Activated T-cell treated with anti-CD3 and anti-CD28 coated beads, Interleukin-2, amount 50 U/mL, for 72 hours (primary cell): ENCODE results near the gene MS4A18. TPM values are rescaled to one million over a fixed set of nuclear protein-coding genes. Genes with fewer than 3 reads are reported as not detected.

ENCODE experiments used
- ATAC-seq, 2 donors: fragments of 150-1000 bp; cut with Tn5 transposase; replicated peaks in 1 of 2; 2 replicates each; pipeline ENCODE4 v1.10.0; 2021; ENCODE audit warnings: moderate library complexity in 2 of 2, mild to moderate bottlenecking in 1 of 2
- DNase-seq, 2 donors: peaks; one replicate each; pipeline ENCODE4 v3.0.0; 2021 to 2022; ENCODE audit warnings: mixed read lengths in 1 of 2
- H3K27ac Mint-ChIP-seq: one replicate; pipeline ENCODE4 v1.8.0; 2022; ENCODE audit warnings: mild to moderate bottlenecking, moderate library complexity, mixed read lengths
- H3K27me3 Mint-ChIP-seq: one replicate; pipeline ENCODE4 v1.8.0; 2022; ENCODE audit warnings: low read depth, mixed read lengths
- H3K36me3 Mint-ChIP-seq, 2 donors: one replicate each; pipeline ENCODE4 v1.8.0; 2022; ENCODE audit warnings: mixed read lengths in 2 of 2, mild to moderate bottlenecking in 1 of 2; ENCODE audit not compliant: insufficient read depth in 2 of 2
- H3K4me1 Mint-ChIP-seq: one replicate; pipeline ENCODE4 v1.8.0; 2022; ENCODE audit warnings: low read depth, mixed read lengths
- H3K4me3 Mint-ChIP-seq, 2 donors: one replicate each; pipeline ENCODE4 v1.8.0; 2022; ENCODE audit warnings: mild to moderate bottlenecking in 2 of 2, mixed read lengths in 2 of 2, moderate library complexity in 2 of 2
- H3K9me3 Mint-ChIP-seq, 2 donors: one replicate each; pipeline ENCODE4 v1.8.0; 2022; ENCODE audit warnings: mixed read lengths in 2 of 2
- total RNA-seq, 2 donors: library from RNA; stranded (reverse); gene quantifications; one replicate each; pipeline ENCODE4 v1.2.3, GENCODE V29; 2022

Gene MS4A18
- total RNA-seq, 2 donors from 2014 or later, result not detected

DNA sequence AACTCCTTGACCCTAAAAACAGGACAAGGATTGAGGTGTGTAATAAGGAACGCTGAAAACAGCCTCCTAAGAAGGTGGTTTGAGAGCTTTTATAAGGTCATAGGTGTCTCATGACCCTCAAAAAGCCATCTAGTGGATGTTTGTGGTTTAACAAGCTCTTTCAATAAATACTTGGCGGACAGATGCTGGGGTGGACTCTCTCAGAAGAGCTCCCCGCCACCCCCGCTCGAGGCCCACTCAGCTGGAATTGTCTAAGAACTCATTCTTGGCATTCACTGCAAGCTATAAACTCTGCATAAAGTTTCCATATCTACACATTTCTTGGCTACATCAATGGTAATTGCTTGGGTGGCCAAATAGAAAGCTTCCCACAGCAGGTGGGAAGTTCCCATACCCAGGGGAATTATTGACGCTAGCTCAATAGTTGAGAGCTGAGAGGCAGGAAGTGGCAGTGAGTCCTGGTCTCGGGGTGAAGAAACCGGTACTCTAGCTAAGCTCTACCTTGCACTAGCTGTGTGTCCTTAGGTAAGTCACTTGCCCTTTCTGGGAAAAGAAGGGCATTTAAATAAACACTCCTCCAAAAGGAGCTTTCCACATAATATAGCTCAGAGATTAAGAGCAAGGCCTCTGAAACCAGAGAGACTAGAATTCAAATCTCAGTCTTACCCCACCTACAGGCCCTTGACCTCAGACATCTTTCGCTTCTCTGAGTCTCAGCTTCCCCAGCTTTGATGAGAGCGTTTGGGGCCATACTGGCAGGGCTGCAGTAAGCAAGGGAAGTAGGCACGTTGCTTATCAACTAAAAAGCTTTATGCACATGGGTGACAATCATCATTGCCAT, 38.6 kb downstream of the MS4A18 start:
- peak; percentile 37 to 50 for ATAC-seq
- H3K27ac Mint-ChIP-seq, result no peak overlapping the region
- no peaks in the 10 kb centered on the region for H3K36me3 Mint-ChIP-seq
- H3K9me3 Mint-ChIP-seq, result no peaks in the 10 kb centered on the region
- DNase-seq, result no peak
- peaks cover 13% of the 10 kb centered on the region for H3K4me1 Mint-ChIP-seq
- peaks cover 40% of the 10 kb centered on the region for H3K27me3 Mint-ChIP-seq
- no peak overlapping the region for H3K4me3 Mint-ChIP-seq

DNA sequence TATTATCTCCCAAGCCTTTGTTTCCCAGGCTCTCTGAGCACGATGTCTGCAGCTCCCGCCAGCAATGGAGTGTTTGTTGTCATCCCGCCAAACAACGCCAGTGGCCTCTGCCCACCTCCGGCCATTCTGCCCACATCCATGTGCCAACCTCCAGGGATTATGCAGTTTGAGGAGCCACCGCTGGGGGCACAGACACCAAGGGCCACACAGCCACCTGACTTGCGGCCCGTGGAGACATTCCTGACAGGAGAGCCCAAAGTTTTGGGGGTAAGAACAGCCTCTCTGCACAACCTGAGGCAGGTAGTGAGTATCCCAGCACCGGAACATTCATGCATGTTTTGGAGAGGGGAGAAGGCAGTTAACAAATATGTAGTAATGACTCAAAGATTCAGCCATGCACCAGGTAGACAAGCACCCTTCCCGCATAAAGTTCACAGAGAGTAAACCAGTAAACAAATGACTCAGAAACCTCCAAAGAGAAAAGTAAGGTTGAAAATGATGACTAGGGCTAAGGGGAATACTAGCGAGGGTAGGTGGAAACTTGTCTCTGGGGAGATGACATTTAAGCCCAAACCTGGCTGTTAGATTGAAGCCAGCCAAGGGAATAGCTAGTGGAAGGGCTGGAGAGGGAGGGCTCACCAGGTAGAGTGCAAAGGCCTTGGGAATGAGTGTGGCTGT, 39.3 kb downstream of the MS4A18 start:
- ATAC-seq (peak; percentile 29 to 44), DNase-seq (no peak)
- peaks cover 36% of the 10 kb centered on the region for H3K27me3 Mint-ChIP-seq
- H3K27ac Mint-ChIP-seq, result no peak overlapping the region
- H3K4me3 Mint-ChIP-seq, result no peak overlapping the region
- no peaks in the 10 kb centered on the region for H3K9me3 Mint-ChIP-seq
- no peaks in the 10 kb centered on the region for H3K36me3 Mint-ChIP-seq
- H3K4me1 Mint-ChIP-seq, result peaks cover 13% of the 10 kb centered on the region

DNA sequence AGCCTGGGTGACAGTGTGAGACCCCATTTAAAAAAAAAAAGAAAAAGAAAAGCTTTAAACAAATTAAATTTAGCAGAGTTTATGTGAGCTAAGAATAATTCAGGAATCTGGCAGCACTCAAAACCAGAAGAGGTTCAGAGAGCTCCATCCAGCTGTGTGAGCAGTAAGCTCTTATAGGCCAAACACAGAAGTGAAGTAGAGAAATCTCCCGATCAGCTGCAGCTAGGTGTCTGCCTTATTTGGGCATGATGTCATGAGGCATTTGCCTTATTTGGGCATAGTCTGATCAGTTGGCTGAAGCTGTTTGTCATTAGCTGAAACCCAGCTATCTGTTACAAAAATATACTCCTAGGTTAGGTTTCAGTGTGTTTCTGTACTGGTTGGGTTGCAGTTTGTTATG, 40.4 kb downstream of the MS4A18 start:
- H3K27ac Mint-ChIP-seq, result no peak overlapping the region
- DNase-seq (no peak), ATAC-seq (no peak)
- no peaks in the 10 kb centered on the region for H3K36me3 Mint-ChIP-seq
- H3K4me3 Mint-ChIP-seq, result no peak overlapping the region
- H3K4me1 Mint-ChIP-seq, result peaks cover 13% of the 10 kb centered on the region
- peaks cover 27% of the 10 kb centered on the region for H3K27me3 Mint-ChIP-seq
- H3K9me3 Mint-ChIP-seq, result no peaks in the 10 kb centered on the region

DNA sequence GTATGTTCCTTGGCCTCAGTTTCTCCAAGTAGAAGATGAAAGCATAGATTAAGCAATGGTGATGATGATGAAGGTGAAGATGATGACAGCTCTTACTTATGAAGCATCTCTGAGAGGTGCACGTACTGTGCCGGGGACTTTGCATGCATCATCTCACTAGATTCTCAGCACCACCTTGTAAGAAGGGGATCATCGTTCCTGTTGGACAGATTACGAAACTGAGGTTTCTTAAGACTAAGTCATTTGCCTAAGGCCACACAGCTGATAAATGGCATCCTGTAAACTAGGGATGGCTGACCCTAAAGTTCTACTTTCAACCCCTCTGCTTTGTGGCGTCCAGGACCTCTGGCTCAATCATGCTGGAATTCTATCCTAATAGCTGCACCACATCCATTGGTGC, 40.8 kb downstream of the MS4A18 start:
- H3K4me3 Mint-ChIP-seq, result no peak overlapping the region
- ATAC-seq (no peak), DNase-seq (no peak)
- no peaks in the 10 kb centered on the region for H3K36me3 Mint-ChIP-seq
- H3K27me3 Mint-ChIP-seq, result peaks cover 23% of the 10 kb centered on the region
- H3K4me1 Mint-ChIP-seq, result peaks cover 13% of the 10 kb centered on the region
- no peak overlapping the region for H3K27ac Mint-ChIP-seq
- H3K9me3 Mint-ChIP-seq, result no peaks in the 10 kb centered on the region

DNA sequence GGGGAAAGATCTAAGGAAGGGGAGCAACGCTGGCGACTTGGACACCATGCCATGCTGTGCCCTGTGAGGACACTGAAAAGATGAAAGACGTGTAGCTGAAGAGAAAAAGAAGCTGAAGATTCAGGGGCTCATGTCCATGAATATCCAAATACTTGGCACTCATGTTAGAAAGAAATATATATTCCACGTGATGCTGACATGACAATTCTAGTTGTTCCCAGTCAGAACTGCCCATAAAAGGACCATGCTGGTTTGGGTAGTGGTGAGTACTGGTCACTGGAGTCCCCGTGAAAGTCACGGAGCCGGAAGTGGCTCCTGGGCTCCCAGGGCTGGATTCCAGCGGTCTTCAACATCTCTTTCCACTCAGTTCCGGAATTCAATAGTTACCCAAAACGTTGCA, 42.0 kb downstream of the MS4A18 start:
- DNase-seq (no peak), ATAC-seq (no peak)
- H3K9me3 Mint-ChIP-seq, result no peaks in the 10 kb centered on the region
- H3K27me3 Mint-ChIP-seq, result peaks cover 18% of the 10 kb centered on the region
- no peaks in the 10 kb centered on the region for H3K36me3 Mint-ChIP-seq
- H3K27ac Mint-ChIP-seq, result no peak overlapping the region
- H3K4me1 Mint-ChIP-seq, result peaks cover 13% of the 10 kb centered on the region
- H3K4me3 Mint-ChIP-seq, result no peak overlapping the region

DNA sequence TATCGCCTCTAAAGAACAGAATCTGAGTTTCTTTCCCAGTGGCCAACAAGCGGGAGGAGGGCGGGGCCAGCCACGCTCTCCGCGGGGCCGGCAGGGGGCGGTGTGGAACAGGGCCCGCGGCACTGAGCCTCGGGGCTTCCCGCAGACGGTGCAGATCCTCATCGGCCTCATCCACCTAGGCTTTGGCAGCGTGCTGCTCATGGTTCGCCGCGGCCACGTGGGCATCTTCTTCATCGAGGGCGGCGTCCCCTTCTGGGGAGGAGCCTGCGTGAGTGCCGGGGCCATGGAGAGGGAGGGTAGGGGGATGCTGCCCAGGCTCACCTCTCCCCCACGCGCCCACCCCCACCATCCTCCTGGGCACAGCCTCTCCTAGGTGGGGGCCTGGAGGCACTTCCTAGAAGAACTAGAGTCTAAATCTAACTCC, 42.9 kb downstream of the MS4A18 start:
- Mint-ChIP-seq H3K27ac (no peak overlapping the region), H3K9me3 (no peaks in the 10 kb centered on the region), H3K4me1 (peaks cover 13% of the 10 kb centered on the region), H3K4me3 (no peak overlapping the region), H3K27me3 (peaks cover 18% of the 10 kb centered on the region), H3K36me3 (no peaks in the 10 kb centered on the region)
- ATAC-seq (peak; percentile 36 to 42), DNase-seq (peak; percentile 28 to 40)

DNA sequence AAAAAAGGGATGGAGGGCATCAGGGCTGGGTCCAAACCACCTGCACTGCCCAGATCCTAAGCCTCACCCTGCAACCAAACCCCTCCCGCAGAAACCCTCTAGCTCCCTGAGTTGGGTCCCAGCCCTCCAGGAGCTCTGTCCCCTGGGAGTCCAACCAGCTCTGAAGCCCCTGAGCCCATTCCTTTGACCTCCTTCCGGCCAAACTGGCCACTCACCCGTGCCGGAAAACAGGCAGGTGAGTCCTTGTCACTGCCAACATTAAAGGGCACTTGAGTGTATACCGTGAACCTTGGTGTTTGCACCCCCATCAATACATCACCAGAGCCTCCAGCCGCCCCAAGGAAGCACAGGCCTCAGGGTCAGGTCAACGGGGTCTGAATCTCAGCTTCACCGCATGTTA, 43.7 kb downstream of the MS4A18 start:
- Mint-ChIP-seq H3K4me3 (no peak overlapping the region), H3K27ac (no peak overlapping the region), H3K36me3 (no peaks in the 10 kb centered on the region), H3K4me1 (peaks cover 13% of the 10 kb centered on the region), H3K27me3 (peaks cover 18% of the 10 kb centered on the region), H3K9me3 (no peaks in the 10 kb centered on the region)
- DNase-seq (no peak), ATAC-seq (no peak)

DNA sequence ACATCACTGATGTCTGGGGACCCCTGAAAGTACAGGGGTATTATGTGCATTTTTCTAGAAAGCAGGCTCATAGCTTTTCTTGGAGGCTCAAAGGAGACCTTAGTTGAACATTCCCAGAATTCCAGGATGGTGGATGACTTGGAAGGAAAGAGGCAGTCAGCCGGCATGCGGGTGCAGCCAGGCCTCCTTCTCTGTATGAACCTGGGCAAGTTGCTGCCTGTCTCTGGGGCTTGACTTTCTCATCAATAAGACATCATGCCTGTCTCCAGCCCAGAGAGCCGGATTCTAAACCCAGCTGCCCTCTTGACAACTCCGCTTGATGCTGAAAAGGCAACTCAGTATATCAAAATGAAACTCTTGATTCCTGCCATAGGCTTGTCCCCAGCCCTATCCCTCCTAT, 44.8 kb downstream of the MS4A18 start:
- peaks cover 5% of the 10 kb centered on the region for H3K4me1 Mint-ChIP-seq
- no peaks in the 10 kb centered on the region for H3K36me3 Mint-ChIP-seq
- H3K9me3 Mint-ChIP-seq, result no peaks in the 10 kb centered on the region
- peaks cover 20% of the 10 kb centered on the region for H3K27me3 Mint-ChIP-seq
- ATAC-seq, result no peak
- no peak overlapping the region for H3K27ac Mint-ChIP-seq
- no peak for DNase-seq
- no peak overlapping the region for H3K4me3 Mint-ChIP-seq

DNA sequence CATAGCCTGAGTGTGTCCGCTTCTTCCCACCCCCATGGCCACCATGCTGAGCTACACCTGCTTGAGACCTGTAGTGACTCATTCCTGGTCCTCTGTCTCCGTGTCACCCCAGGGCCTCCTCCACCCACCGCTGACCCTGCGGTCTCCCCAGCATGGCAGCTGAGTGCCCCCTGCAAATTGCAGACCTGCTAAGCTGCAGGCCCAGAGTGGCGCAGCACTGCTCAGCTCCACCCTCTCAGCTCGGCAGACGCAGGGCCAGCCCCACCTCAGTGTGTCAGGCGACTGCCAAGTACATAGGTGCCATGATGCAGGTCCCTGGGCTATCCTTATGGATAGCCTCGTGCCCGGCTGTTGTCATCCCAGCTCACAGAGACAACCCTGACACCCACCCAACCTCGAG, 45.3 kb downstream of the MS4A18 start:
- peaks cover 4% of the 10 kb centered on the region for H3K4me1 Mint-ChIP-seq
- H3K4me3 Mint-ChIP-seq, result no peak overlapping the region
- no peak overlapping the region for H3K27ac Mint-ChIP-seq
- no peaks in the 10 kb centered on the region for H3K9me3 Mint-ChIP-seq
- DNase-seq (no peak), ATAC-seq (no peak)
- no peaks in the 10 kb centered on the region for H3K36me3 Mint-ChIP-seq
- H3K27me3 Mint-ChIP-seq, result peaks cover 25% of the 10 kb centered on the region

DNA sequence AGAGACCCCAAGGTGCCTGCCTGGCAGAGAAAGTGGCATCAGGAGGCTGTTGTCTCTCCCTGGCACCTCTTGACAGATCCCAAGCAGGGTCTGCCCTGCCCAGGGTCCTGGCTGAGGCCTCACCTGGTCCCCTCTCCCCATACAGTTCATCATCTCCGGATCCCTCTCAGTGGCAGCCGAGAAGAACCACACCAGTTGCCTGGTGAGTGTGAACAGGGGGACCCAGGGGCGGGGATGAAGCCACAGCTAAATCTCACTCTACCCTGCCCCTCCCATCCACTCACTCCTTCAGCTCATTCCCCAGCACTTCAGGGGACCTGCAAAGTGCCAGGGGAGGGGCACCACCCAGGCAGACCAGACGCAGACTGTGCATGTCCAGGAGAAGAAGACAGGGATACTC, 46.6 kb downstream of the MS4A18 start:
- H3K9me3 Mint-ChIP-seq, result no peaks in the 10 kb centered on the region
- H3K36me3 Mint-ChIP-seq, result no peaks in the 10 kb centered on the region
- ATAC-seq (no peak), DNase-seq (no peak)
- peaks cover 15% of the 10 kb centered on the region for H3K4me1 Mint-ChIP-seq
- no peak overlapping the region for H3K4me3 Mint-ChIP-seq
- H3K27me3 Mint-ChIP-seq, result peaks cover 24% of the 10 kb centered on the region
- H3K27ac Mint-ChIP-seq, result no peak overlapping the region

DNA sequence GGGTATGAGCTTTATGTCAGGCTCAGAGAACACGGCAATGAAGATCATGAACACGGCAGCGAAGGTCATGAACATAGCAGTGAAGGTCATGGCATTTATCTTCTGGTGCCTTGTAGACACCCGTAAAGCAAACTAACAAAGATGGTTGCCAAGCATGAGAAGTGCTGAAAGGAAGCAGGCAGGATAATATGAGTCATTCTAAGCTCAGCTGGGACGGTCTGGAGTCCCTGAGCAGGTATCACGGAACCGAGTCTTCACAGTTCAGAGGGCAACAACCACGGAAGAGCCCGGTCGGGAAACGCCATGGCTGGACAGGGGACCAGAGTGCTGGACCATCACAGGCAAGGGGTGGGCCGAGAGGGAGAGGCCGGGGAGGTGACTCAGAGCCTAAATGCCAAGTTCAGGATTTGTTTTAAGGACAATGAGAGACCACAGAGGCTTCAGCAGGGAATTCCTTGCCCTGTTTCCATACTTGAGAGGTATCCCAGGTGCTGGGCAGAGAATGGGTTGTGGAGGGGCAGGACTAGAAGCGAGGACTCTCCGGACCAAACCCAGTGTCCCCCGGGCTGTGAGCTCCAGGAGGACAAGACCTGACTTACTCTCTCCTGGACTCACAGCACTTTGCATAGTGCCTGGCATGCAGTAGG, 47.5 kb downstream of the MS4A18 start:
- Mint-ChIP-seq H3K36me3 (no peaks in the 10 kb centered on the region), H3K27ac (no peak overlapping the region), H3K27me3 (peaks cover 17% of the 10 kb centered on the region), H3K4me3 (no peak overlapping the region), H3K9me3 (no peaks in the 10 kb centered on the region), H3K4me1 (peaks cover 13% of the 10 kb centered on the region)
- DNase-seq (no peak), ATAC-seq (no peak)

DNA sequence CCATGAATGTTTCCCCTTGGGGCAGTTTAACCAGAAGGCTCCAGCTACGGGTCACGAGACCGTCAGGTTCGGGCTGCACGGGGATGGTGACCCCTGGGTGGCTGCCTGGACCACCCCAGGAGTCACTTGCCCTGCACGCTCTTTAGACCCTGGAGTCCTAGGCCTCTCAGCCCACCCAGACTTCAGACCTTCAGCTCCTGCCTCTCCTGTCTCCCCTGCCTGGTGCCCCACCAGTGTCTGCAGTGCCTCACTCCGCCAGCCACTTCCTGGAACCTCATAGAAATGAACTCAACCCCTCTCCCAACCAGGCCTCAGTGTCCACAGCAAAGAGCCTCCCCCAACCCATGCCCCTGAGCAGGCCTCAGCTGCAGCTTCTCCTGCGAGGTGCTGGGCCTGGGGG, 48.1 kb downstream of the MS4A18 start:
- Mint-ChIP-seq H3K27ac (no peak overlapping the region), H3K4me1 (peaks cover 11% of the 10 kb centered on the region), H3K27me3 (peaks cover 20% of the 10 kb centered on the region), H3K9me3 (no peaks in the 10 kb centered on the region), H3K4me3 (no peak overlapping the region), H3K36me3 (no peaks in the 10 kb centered on the region)
- DNase-seq (no peak), ATAC-seq (no peak)

DNA sequence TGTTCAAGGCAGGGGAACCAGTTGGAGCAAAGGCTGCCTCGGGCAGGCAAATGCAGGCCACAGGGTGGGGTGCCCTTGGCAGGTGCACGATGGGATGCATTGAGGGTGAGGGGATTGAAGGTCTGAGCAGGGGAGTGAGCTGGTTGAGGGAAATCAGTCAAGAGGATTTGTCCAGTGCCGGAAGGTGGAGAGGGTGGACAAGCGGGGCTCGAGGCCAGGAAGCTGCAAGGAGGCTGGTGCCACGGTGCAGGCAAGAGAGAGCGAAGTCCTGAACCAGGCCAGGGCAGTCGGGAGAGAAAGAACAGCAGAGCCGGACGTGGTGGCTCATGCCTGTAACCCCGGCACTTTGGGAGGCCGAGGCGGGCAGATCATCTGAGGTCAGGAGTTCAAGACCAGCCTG, 50.2 kb downstream of the MS4A18 start:
- H3K27ac Mint-ChIP-seq, result no peak overlapping the region
- peaks cover 11% of the 10 kb centered on the region for H3K4me1 Mint-ChIP-seq
- no peak overlapping the region for H3K4me3 Mint-ChIP-seq

More for the DNA sequence above, 50.2 kb downstream of the MS4A18 start:
- no peak for ATAC-seq
- Mint-ChIP-seq H3K27me3 (peaks cover 17% of the 10 kb centered on the region), H3K9me3 (no peaks in the 10 kb centered on the region), H3K36me3 (no peaks in the 10 kb centered on the region)
- DNase-seq, result no peak
